HG03159 (cell line): ENCODE results near the gene SRPK2.
"Not testable (repeated sequence)": the region's sequence is repeated elsewhere in the genome, so short reads cannot be mapped to it uniquely, and the experiment has no call there.

ENCODE experiments used
- ATAC-seq: cut with Tn5 transposase; IDR thresholded peaks from one replicate; pipeline ENCODE4 v1.9.1; 2021; ENCODE audit warnings: mild to moderate bottlenecking, moderate library complexity; ENCODE audit not compliant: unreplicated experiment

The SRPK2 gene

DNA sequence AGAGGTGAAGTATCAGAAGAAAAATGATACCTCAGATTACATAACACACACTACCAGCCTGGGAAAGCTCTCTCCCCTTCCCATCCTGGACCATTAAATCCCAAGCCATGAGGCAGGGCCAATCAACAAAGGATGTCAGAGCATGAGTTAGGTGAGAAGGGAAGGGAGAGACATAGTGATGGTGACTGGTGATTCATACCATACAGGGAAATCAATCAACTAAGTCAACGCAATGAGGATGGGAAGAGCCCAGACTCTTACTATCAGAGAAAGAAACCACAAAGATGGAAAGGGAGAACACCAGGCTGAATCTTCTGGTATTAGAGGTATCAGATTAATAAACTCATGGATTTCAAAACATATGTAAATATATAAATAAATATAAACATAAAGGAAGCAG lies 189.3 kb downstream of the SRPK2 start:
- ATAC-seq: no peak

GRCh38 chr7:105198223-105198622 lies 190.5 kb downstream of the SRPK2 start:
- ATAC-seq: no peak

- ATAC-seq: no peak
These were observed 192.2 kb downstream of the SRPK2 start for GRCh38 chr7:105196473-105196872.

- ATAC-seq: no peak
These were observed 192.8 kb downstream of the SRPK2 start for GRCh38 chr7:105195891-105196290.

DNA sequence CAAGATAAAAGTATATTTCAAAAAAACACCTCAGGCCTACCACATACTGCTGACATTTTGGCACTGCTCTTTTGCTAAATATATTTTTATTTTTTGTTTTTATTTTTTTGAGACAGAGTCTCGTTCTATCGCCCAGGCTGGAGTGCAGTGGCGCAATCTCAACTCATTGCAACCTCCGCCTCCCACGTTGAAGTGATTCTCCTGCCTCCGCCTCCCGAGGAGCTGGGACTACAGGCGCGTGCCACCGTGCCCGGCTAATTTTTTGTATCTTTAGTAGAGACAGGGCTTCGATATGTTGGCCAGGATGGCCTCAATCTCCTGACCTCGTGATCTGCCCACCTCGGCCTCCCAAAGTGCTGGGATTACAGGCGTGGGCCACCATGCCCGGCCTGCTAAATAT lies 193.8 kb downstream of the SRPK2 start:
- ATAC-seq: not testable (repeated sequence)

DNA sequence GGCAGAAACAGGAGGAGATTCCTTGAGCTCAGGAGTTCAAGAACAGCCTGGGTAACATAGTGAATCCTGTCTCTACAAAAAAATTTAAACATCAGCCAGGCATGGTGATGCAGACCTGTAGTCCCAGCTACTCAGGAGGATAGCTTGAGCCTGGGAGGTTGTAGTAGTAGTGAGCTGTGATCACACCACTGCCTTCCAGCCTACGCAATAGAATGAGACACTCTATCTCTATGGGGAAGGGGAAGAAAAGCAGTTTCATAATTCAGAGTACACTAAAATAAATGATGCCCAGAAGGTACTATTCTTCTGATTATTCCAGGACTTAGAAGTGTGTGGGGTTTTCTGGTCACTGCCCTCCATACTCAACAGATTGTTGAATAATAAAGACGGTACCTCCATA lies 197.4 kb downstream of the SRPK2 start:
- no peak for ATAC-seq

GRCh38 chr7:105189859-105190492 lies 198.7 kb downstream of the SRPK2 start:
- ATAC-seq: no peak

DNA sequence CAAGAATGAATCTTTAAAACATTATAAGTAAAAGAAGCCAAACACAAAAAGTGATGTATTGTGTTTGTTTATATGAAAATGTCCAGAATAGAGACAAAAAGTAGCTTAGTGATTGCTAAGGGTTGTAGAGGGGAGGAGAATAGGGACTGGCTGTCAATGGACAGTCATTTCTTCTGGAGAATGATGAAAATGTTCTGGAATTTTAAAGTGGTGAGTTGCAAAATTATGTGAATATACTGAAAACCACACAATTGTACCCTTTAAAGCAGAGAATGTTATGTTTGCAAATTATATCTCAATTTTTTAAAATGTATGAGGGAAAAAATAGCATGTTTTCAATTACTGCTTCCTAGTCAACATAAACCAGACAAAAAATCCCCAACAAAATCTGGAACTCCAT lies 200.5 kb downstream of the SRPK2 start:
- ATAC-seq: no peak

- ATAC-seq: no peak
These were observed 201.2 kb downstream of the SRPK2 start for GRCh38 chr7:105187302-105188169.

DNA sequence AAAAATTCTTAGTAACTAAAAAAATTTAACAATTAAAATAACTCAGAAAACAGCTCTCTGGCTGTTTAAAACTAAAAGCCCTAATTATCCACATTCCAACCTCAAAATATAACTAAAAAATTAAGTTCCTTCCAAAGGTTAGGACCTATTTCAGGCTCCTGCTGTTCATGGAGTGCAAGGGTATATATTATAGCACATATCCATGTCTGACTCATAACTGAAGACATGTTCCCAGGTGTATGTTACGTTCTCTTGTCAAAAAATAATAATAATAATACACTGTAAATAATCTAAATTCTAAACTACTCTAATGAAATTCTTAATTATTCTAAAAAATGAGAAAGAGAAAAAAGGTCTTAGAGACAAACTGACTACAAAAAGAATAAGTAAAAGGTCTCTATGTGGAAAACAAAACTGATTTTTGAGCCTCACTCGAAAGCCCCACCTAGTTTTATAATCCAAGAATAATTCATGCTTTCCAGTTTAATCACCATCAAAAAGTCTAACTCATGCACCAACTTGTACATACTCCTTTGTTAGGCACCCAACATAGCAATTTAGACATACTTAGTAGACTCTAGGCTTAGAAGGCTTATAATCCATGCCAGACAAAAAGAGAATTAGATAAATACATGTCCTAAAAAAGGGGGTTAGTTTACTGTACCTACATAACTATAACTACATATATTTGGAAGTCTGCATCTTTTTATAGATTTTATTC lies 203.3 kb downstream of the SRPK2 start:
- ATAC-seq: no peak

GRCh38 chr7:105180002-105180401 lies 208.7 kb downstream of the SRPK2 start:
- ATAC-seq: no peak

DNA sequence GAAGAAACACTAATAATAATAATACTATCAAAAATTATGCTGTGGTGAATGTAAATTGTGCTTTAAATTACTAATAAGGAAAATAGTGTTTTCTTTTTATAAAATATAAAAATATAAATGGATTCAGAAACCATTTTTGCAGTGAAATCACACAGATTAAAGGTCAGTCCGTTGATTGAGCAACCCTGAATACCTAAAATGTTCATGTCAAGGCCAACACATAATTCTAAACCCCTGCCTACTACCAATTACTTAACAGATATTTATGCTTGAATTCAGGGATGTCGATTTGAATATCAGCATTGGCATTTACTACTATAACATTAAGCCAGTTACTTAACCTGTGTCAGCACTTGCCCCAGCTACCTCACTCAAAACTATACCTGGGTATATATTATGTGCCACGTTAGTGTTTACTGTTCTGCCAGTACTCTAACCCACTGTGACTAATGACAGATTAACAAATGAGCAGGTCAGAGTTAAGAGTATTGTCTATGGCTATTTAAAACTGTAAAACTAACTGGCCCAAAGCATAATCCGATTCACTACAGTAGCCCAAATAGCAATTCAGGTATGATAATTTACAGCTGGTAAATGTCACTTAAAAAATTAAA lies 209.7 kb downstream of the SRPK2 start:
- ATAC-seq: no peak

DNA sequence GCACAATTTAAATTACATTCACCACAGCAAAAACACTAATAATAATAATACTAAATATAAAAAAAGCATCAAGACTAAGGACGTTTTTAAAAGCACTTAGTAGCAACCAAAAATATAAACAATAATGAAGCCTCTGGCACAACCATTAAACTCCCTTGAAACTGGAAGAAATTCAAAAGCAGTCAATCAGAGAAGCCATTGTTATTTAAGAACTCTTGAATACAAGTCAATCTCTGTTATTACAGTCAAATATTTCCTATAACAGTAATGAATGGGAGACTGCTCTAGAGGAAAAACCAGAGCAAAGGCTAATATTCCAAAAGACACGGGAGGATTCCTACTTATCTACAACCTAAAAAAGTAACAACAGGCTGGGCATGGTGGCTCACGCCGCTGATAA lies 210.5 kb downstream of the SRPK2 start:
- ATAC-seq: no peak

GRCh38 chr7:105177026-105177425 lies 211.7 kb downstream of the SRPK2 start:
- no peak for ATAC-seq

DNA sequence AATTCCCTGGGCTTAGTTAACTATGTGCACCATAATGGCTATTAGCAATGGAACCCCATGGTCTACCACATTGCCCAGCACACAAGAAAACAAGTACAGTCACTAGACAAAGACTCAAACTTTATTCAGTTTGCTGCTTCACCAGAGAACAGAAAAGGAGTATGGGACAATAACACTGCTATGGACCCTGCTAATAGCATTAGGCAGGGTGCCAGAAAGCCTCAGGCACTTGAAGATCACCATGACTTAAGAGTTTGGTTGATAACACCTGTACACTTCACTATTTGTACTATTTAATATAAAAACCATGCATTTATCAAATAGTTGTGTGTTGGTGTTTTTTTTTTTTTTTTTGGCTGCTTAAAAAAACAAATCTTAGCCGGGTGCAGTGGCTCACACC lies 215.1 kb downstream of the SRPK2 start:
- ATAC-seq: no peak

DNA sequence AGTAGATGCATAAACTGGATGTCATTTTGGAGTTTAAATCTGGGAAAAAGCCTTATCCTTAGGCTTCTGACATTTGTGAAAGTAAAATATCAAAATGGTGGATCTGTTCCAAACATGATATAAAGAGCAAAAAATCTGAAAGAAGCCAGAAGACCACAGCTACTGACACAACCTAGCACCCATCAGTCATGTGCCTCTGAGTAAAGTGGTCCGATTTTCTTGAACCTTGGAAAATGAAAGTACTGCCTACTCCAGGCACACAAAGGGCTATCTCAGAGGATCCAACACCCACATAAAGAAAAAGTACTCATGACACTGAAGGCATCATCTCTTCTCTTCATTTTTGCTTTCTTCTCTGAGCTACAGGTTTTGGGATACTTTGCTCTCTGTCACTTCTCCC lies 224.0 kb downstream of the SRPK2 start:
- no peak for ATAC-seq

DNA sequence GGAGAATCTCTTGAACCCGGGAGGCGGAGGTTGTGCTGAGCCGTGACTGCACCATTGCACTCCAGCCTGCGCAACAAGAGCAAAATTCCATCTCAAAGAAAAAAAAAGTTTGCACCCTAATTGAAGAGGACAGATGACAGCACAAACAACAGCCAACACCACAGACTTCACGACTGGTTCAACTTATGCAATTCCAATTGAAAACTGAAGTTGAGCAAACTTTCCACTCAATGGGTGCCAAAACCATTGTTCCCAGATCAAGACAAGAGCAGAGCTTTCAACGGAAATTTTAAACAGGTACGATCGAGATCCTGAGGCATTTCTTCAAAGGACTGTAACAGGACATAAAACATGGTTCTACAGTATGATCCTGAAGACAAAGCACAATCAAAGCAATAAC lies 225.0 kb downstream of the SRPK2 start:
- no peak for ATAC-seq

DNA sequence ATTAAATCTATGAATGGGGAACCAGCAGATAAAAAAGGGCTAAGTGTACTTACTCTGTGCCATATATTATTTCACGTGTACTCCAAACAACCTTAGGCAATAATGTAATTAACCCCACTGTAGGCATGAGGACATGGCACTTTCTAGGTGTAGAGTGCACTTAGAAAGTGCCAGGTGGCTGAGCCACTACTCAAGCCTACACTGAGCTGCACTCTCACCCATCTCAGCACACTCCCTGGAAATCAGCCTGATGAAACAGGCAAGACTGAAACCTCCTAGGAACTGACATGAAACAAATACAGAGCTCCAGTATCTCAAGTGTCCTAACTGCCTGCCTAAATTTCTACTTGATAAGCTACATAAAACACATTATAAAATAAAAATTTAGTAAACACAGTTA lies 227.4 kb downstream of the SRPK2 start:
- ATAC-seq: no peak

DNA sequence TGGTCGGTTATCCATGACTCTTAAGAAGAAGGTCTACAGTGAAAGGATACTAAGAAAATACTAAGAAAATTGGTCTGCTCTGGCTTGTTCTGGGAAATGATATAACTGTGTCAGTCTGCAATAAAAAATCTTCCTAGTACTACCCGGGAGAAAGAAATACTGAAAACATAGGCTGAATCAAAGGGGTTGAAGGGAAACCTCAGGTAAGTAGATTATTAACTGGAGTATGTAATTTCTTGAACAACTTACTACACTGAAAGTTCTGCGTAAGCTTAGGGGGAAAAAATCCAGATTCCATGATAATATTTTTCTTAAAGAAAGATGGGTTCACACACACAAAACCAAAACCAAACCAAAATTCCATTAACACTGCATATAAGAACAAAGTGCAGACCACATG lies 231.4 kb downstream of the SRPK2 start:
- no peak for ATAC-seq

- ATAC-seq: no peak
These were observed 232.0 kb downstream of the SRPK2 start for GRCh38 chr7:105156731-105157130.

DNA sequence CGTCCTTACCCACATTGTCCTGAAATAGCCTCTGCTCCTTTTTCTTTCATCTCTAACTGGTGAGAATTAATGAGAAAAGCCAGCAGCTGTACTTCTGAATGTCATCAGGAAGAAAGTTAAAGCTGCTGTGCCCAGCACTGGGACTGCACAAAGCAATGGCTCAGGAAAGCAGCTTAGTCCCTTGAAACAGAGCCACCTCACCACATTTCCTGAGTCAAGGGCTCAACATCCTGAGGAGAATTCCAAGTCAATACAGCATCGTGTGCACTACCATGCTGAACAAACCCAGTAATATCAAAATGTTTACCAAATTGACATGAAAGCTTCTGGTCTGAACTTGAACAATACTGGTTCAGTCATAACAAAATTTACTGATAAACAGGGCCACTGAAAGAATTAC lies 234.6 kb downstream of the SRPK2 start:
- ATAC-seq: no peak
